ENCODE data around the gene EFL1.
"Not testable (repeated sequence)": the region's sequence is repeated elsewhere in the genome, so short reads cannot be mapped to it uniquely, and the experiment has no call there.

Gene EFL1

DNA sequence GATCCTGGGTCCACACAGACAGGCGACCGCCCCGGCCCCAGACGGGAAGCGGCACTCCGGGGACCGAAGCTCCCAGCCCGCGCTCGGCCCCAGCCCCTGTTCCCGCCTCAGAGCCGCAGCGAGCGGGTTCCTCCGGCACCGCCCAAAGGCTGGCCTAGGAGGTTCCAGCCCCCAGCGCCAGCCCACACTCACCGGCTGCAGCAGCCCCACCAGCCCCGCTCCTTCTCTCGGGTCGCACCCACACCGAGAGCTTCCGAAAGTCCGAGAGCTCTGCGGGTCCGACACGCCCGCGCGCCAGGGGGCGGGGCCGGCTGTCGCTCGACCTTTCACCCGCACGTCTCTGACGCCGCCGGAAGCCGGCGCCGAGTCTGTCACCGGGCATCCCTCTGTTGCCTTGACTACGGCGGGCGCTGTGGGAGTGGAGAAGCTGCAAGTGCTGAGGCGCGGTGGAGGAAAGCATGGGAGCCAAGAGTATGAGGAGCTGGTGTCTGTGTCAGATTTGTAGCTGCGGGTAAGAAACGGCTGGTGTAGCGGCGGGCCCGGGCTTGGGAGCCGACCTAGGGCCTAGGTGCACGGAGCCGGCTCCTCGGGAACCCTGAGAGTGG, at the start of gene EFL1, which contains the start of gene SAXO2:
Gene EFL1 (minus strand): TSS at position 313 of the 605 bp plus-strand sequence. CDS start 956 bp downstream, outside the sequence.
Gene SAXO2 (plus strand): TSS at position 397 of the 605 bp plus-strand sequence. CDS start 62 bp downstream, at position 459.
- DNase-seq (ENCODE audit: low read depth), result peak; percentile 91

DNA sequence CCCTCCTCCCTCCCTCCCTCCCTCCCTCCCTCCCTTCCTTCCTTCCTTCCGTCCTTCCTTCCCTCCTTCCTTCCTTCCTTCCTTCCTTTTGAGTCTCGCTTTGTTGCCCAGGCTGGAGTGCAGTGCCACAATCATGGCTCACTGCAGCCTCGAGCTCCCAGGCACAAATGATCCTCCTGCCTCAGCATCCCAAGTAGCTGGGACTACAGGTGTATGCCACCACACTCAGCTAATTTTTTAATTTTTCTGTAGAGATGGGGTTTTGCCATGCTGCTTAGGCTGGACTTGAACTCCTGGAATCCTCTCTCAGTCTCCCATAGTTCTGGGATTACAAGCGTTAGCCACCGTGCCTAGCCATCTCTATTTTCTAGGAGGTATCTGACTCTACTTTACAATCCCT, 48.8 kb upstream of the EFL1 start:
- DNase-seq (ENCODE audit: low read depth), result not testable (repeated sequence)

DNA sequence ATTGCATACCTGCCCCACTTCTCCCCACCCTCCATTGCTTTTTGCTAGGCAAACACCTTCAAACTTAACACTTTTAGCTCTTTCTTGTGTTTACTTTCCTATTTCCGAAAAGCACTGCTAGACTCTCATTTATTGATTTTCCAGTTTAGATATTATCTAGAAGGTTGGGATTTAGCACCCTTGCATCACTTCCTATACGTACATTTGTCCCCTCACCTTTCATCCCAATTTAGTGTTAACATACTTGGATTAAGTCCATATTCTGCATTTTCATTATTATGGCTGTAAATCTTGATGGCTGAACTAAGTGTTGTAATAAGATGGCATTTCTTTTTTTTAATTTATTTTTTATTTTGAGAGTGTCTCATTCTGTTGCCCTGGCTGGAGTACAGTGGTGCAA, 47.3 kb upstream of the EFL1 start:
- DNase-seq (ENCODE audit: low read depth), result no peak

DNA sequence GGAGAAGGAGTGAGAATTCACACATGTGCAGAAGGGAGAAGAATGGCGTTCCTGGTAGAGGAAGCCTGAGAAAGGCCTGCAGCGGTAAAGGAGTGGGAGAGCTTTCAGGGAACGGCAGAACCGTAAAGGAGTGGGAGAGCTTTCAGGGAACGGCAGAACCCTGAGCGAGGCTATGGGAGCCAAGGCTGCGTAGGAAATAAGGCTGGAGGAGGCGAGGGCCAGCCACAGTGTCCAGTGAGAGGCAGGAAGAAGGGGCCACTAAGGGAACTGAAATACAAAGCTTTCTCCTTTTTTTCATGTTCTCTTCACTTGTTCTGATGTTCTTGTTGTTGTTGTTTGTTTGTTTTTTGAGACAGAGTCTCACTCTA, 45.2 kb upstream of the EFL1 start:
- DNase-seq (ENCODE audit: low read depth), result no peak

DNA sequence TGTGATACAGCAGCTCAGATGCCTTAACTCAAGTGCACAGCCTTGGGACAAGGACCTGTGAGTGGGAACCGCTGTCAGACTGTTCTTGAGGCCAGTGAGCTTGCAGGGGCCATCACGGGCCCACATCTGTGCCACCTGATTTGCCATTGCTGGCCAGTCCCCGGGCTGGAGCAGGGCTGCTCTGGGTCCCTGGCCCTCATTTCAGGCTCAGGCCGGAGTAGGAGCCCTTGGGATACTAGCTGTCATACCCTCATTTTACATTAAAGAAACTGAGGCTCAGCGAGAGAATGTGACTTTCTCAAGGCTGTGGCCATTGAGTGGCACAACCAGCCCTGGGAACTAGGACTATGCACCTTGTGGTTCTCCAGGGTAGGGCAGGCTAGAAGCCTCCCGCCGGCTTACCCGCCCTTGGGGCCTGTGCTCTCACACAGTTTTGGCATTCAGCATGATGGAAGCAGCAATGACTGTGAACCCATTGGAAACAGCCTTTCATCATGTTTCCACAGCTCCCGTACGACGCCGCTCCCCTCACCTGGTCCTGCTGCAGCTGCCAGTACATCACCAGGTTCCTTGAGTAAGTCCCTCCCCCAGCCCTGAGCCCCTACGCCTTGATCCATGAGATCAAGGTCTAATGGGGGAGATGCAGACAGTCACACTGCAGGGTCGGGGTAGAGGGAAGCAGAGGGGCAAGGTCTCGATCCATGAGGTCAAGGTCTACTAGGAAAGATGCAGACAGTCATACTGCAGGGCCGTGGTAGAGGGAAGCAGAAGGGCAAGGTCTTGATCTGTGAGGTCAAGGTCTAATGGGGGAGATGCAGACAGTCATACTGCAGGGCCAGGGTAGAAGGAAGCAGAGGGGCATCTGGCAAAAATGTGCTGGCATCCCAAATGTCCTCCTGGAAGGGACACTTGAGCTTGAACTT, 44.5 kb upstream of the EFL1 start:
- DNase-seq (ENCODE audit: low read depth), result no peak

DNA sequence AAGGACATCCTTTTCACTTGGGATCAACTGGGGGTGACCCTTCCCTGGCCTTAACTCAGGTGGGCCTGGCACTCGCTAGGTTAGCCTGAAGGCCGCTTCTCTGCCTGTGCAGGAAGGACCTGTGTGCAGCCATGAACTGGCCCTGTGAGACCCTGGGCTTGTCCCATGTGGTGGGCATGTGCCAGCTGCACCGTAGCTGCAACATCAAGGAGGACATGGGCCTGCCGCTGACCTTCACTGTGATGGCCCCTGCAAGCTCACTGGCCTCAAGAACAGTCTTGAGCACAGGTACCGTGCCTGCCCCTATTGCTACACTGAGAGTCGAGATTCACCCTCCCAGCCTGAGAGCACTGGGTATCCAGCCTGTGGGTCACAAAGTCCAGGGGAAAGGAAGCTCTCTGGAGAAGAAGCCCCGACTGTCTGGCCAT, 43.1 kb upstream of the EFL1 start:
- DNase-seq (ENCODE audit: low read depth), result no peak

DNA sequence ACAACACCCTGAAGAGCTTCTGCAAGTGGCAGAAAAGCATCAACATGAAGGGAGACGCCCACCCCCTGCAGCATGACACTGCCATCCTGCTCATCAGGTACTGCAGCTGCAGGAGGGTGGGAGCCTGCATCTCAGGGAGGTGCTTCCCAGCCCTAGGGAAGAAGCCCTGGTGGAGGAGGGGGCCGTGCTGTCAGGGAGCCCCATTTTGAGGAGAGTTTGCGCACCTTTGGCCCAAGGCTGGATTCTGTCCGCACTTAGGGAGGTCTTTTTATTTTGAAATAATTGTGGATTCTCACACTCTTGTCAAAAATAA, 42.2 kb upstream of the EFL1 start:
- no peak for DNase-seq (ENCODE audit: low read depth)

DNA sequence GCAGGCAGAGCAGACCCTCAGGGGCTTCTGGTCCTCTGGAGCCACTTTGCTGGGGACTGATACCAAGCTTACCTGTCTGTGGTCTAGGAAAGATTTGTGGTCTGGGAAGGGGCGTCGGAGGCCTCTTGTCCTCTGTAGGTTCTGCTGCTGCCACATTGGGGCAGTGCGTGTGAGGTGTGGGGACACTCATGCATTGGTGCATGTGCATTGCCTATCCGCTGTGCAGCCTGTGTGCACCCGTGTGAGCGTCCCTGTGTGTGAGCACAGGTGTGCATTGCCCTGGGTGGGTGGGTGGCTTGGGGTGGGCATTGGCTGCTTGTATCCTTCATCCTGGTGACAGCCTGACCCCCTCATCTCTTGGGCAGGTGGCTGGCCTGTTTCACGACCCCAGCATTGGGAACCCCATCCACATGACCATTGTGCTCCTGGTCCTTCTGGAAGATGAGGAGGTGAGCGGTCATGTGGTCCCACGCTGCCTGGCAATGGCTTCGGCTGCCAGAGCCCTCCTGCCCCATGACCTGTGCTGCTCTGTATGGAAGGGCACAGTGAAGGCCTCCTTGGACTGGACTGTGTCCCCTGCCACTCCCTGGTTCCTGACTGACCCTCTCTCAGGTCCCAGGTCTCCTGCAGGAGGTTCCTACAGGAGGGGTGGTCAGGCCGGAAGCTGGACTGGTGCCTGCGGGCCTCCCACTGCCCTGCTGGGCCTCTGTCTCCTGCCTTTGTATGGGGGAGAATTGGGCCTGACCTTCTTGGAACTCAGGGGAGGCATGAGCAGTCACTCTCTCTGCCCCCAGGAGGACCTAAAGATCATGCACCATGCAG, 41.6 kb upstream of the EFL1 start:
- DNase-seq (ENCODE audit: low read depth), result no peak

DNA sequence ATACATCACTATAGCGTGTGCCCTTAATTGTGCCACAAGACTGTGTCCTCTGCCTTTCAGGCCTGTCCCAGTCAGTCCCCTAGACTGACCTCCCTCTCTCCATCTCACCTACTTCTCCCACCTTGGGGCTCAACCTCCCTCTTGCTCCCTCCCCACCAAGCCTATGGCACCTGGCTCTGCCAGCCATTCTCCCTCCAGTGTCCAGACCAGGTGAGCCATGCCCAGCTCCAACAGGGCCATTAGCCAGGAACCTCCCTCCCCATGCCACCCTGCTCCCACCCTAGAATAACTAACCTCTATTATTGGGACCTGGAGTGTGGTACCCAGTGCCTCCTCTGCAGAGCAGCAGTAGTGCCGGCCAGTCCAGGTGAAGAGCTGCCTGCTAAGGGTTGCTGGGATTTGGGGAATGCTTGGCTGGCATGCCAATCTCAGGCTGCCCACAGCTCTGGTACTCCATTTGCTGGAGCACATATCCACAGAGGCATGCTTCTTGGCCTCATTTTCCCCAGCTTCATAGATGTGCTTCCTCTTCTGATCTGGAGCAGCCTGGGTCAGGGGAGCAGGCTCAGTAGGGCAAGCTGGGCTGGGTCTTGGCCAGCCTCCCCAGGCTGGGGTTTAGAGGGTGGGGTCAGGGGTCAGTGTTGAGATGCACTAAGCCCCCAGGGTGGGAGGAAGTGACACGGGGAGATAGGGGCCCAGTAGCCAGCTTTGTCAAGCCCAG, 38.9 kb upstream of the EFL1 start:
- no peak for DNase-seq (ENCODE audit: low read depth)

DNA sequence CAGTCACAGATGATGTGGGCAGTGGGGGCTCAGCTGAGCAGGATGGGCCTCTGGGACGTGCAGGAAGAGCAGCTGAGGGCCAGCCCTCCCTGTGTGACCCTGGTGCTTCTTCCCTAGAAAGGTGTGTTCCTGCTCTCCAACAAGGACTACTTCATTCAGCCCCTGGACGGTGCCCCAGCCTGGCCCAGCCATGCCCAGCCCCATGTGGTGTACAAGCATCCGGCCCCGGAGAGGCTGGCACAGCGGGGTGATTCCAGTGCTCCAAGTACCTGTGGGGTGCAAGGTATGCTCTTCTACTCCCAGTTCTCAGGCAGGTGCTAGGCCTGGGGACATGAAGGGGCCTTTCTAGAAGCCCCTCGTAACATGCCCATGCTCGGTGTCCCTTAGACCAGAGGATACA, 38.3 kb upstream of the EFL1 start:
- no peak for DNase-seq (ENCODE audit: low read depth)

DNA sequence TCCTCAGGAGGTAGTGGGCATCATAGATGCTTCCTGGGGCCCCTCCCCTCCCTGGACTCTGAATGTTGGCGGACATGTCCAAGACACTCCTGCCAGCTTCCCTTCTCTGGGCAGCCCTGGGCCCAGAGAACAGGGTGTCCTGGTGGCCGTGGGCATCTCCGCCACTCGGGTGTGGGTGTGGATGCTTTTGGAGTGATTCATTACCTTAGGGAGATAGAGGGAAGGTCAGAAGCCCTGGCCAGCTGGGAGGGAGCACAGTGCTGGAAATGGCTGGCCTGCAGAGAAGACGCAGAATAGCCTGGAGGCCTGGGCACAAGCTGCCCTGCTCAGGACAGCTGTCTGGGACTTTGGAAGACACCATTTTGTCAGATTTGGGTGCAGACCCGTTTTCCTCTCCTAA, 37.8 kb upstream of the EFL1 start:
- DNase-seq (ENCODE audit: low read depth), result peak; percentile 57

DNA sequence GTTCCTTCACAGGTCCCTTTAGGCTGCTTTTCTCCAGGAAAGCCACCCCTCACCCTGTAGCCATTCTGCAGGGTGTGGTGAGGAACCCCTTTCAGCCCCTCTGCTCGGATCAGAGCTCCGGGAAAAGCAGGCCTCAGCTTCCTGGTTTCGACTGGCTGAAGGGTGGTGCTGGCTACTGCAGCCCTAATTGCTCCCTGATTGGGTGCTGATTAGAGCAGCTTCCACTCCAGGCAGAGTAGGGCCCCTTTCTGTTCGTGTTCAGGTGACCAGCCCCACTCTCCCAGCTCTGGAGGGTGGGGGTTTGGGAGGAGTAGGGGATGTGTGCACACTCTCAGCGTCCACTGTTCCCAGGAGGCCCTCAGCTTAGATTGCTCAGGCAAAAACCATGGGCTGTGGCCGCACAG, 37.0 kb upstream of the EFL1 start:
- DNase-seq (ENCODE audit: low read depth), result not testable (repeated sequence)

DNA sequence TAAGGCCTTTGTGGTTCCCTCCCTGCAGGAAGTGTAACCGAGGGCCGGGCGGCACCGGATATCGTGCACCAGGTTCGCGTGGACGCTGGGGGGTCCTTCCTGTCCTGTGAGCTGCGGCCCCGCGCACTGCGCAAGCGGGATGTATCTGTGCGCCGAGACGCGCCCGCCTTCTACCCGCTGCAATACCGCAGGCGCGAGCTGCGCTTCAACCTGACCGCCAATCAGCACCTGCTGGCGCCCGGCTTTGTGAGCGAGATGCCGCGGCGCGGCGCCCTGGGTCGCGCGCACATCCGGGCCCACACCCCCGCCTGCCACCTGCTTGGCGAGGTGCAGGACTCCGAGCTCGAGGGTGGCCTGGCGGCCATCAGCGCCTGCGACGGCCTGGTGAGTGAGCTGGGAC, 36.0 kb upstream of the EFL1 start:
- DNase-seq (ENCODE audit: low read depth), result no peak

DNA sequence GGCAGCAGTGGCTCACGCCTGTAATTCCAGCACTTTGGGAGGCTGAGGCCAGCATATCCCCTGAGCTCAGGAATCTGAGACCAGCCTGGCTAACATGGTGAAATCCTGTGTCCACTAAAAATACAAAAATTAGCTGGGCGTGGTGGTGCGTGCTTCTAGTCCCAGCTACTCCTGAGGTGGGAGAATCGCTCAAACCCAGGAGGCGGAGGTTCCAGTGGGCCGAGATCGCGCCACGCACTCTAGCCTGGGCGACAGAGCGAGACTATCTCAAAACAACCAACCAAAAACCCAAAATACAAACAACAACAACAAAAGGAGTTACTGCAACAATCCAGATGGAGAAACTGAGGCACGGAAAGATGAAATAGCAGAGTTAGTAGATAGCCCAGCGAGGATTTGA, 35.5 kb upstream of the EFL1 start:
- no peak for DNase-seq (ENCODE audit: low read depth)

DNA sequence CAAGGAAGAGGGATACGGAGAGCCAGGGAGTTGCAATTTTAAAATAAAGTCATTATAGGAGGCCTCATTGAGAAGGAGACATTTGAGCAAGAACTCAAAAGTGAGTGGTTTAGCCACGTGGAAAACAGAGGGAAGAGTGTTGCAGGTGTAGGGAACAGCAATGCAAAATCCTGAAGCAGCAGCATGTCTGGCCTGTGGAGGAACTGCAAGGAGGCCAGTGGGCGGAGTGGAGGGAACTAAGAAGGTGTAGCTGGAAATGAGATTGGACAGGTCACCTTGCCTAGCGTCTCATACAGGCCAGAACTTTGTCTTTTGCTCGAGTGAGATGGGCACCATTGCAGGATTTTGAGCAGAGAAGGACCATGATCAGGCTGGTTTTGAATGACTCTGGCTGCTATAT, 35.0 kb upstream of the EFL1 start:
- no peak for DNase-seq (ENCODE audit: low read depth)

DNA sequence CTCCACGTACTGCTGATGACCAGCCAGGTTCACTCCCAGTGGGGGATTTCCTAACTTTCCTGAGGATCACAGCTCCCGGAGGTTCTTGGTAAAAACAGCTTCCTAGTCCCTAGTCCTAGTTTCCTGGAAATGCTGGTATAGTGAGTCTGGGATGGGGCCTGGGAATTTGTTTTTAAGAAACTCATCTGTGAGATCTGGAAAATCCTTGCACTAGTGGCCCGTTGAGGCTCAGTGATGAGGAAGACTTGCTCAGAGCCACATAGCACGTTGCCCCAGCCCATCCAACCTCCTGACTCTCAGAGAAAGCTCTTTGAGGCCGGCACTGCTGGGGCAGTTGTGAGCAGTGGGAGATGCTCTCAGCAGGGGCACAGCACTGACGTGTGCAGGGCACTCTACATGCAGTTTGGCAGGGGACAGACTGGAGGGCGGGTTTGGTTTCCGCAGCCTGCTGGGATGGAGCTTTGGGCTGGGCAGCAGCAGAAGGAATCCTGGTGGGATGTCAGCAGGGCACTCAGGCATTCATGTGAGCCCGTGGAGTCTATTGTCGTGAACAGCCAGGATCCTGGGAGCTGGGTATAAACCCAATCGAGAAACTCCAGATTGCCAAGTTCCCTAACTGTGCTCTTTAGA, 31.6 kb upstream of the EFL1 start:
- no peak for DNase-seq (ENCODE audit: low read depth)

DNA sequence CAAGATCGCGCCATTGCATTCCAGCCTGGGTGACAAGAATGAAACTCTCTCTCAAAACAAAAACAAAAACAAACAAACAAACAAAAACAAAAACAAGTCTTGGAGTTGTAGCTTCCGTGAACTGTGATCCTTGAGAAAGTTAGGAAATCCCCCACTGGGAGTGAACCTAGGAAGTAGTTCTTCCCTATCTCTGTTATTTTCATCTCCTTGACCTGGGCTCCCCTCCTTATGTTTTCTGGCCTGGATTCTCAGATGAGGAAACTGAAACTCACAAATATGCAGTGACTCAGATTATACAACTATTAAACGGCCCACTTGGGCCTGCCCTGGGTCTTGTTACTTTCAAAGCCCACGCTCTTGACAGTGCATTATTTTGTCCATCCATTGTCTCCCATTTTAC, 29.7 kb upstream of the EFL1 start:
- no peak for DNase-seq (ENCODE audit: low read depth)

DNA sequence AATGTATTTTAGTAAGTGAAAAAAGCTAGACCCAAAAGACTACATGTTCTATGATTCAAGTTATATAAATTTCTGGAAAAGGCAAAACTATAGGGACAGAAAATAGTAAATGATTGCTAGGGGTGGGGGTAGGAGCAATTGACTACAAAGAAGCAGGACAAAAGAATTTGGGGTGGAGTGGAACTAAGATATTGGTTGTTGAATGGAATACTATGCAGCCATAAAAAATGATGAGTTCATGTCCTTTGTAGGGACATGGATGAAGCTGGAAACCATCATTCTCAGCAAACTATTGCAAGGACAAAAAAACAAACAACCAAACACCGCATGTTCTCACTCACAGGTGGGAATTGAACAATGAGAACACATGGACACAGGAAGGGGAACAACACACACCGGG, 25.7 kb upstream of the EFL1 start:
- not testable (repeated sequence) for DNase-seq (ENCODE audit: low read depth)

DNA sequence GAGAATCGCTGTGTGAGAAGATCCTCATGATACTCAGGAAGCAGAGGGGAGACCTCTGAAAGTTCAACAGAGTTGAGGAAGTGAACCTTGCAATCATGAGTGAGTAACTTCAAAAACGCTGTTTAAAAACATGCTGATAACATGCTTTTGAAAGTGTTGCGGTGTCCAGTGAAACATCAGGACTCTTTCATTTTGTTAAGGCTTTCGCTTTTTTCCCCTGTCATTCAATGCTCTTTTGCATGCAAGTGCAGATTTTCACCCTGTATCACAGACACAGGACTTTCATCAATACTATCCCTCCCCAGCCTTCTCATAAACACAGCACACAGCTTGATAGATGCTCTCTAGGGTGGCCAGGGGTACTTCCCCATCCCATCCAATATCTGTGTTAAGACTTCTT, 23.9 kb upstream of the EFL1 start:
- not testable (repeated sequence) for DNase-seq (ENCODE audit: low read depth)

DNA sequence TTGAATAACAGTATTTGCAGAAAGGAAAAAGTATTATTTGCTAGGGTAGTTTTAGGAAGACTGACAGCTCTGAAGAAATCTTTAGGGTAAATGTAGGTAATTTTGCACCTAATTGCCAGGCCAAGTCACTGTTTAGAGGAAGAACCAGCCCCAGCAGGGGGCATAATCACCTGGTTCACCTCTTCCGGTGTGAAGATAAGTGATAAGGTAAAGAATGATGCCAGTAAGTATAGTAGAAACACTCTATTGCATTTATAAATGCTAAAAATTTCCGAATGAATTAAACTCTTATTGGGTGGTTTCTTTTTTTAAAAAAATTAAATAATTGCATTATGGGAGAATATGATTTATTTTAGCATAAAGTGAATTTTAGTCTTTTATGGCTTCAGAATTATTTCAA, 21.8 kb upstream of the EFL1 start:
- not testable (repeated sequence) for DNase-seq (ENCODE audit: low read depth)

DNA sequence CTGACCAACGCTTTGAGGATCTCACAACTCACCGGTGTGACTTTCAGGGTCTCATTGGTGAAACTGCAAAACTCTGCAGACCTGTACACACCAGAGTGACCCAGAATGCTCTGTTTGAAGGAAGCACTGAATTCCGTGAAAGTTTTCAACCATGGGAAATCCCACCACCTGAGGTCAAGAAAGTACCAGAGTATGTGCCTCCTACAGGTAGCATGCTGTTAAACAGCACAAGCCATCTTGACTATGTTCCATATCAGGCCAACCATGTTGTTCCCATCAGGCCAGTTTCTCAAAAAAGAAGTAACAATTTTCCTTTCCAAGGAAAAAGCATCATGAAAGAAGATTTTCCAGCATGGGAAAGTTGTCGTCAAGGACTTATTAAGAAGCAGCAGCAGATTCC, 19.9 kb upstream of the EFL1 start:
- not testable (repeated sequence) for DNase-seq (ENCODE audit: low read depth)

DNA sequence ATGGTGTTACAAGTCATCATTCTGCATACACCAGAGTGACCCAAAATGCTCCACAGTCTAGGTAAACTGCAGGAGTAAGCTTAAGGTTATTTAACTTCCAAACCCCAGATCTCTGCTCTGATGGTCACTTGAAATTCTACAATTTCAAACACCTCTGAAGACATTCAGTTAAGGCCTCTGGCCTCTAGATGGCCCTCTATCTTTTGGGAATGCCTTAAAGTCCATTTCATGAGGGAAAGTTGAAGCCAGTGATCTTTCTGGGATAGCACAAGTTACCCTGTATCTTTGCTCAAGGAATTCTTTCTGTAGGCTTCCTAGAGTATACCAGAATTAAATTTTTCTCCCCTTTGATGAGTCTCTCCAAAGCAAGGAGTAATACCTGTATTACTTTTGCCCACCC, 18.7 kb upstream of the EFL1 start:
- not testable (repeated sequence) for DNase-seq (ENCODE audit: low read depth)
